ENCODE measurements around the gene FXYD5.
A peak's percentile ranks its signal among the peaks of the same experiment; 100 is the strongest.

FXYD5 gene

DNA sequence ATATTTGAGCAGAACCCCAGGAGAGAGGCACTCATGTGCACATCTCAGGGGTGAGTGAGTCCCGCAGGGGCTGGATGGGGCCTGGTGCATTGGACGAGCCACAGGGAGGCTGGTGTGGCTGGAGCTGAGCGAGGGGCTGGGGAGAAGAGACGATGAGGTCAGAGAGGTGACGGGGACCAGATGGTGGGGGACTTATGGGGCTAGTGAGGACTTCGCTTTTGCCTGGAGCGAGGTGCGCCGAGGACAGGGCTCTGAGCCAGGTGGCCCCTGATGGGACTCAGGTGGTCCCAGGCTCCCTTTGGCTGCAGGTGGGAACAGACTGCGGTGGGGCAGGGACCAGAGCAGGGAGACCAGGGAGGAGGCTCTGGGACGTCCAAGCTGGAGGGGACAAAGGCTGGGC lies 45.8 kb upstream of the FXYD5 start:
- ChIA-PET CTCF (interaction anchor here (1.3 to 1.6 kb wide), 2 partner anchors 42 to 71 kb away, joined by 3 read pairs; no protein-coding TSS in a partner anchor), POLR2A (no interaction called here)
- Histone ChIP-seq H3K27ac (ENCODE audit: insufficient read depth in 1 of 2, low read depth in 1 of 2, low read length in 2 of 2, poor library complexity in 1 of 2, severe bottlenecking in 2 of 2) (no peak overlapping the region), H3K4me3 (ENCODE audit: control insufficient read depth in 1 of 7, extremely low read depth in 1 of 7, insufficient read depth in 4 of 7, low read depth in 2 of 7, low read length in 6 of 7) (no peak overlapping the region), H3K9me3 (ENCODE audit: control extremely low read depth in 1 of 5, control insufficient read depth in 4 of 5, insufficient read depth in 2 of 5, low read depth in 1 of 5, low read length in 4 of 5) (no peaks in the 10 kb centered on the region), H3K4me1 (ENCODE audit: control extremely low read depth in 1 of 4, control insufficient read depth in 4 of 4, insufficient read depth in 4 of 4, low read length in 3 of 4) (peaks cover 0 to 7% (median 2%) of the 10 kb centered on the region in 4 experiments), H3K36me3 (ENCODE audit: control insufficient read depth in 4 of 4, insufficient read depth in 4 of 4, low read length in 3 of 4) (no peaks in the 10 kb centered on the region), H3K27me3 (replicated peaks in 2 of 5; ENCODE audit: control insufficient read depth in 4 of 5, insufficient read depth in 5 of 5, low read length in 4 of 5) (no peaks in the 10 kb centered on the region)
- 95% methylated on average over 10 of the region's 11 CpGs for WGBS (ENCODE audit: insufficient coverage)
- no peak for DNase-seq

DNA sequence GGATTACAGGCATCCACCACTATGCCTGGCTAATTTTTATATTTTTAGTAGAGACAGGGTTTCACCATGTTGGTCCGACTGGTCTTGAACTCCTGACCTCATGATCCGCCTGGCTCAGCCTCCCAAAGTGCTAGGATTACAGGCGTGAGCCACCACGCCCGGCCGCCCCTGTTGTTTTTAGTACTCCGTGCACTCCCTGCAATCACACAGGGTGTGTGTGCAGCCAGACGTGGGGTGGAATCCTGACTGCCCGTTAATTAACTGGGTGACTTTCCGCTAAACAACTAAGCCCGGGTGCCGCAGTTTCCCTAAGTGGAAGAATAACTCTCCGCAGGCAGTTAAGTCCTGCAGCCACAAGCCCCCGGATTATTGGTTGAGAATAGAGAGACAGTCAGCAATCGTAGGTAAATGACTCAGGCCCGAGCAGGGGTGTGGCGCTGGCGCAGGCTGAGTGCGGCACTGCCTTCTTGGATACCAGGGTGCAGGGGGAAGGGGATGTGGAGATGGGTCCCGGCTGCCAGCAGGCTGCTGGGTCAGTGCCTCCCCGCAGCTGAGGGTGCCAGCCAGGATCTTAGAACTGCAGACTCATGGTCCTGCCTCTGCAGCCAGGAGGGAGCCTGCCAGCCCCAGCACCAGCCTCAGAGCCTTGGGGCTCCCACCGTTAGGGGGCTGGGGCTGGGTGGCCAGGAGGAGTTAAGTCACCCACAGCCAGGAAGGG lies 45.0 kb upstream of the FXYD5 start:
- no peak overlapping the region for H3K27ac ChIP-seq (ENCODE audit: insufficient read depth in 1 of 2, low read depth in 1 of 2, low read length in 2 of 2, poor library complexity in 1 of 2, severe bottlenecking in 2 of 2)
- H3K4me1 ChIP-seq (ENCODE audit: control extremely low read depth in 1 of 4, control insufficient read depth in 4 of 4, insufficient read depth in 4 of 4, low read length in 3 of 4): peaks cover 0 to 15% (median 8%) of the 10 kb centered on the region in 4 experiments
- WGBS (ENCODE audit: insufficient coverage): 65% methylated on average over 18 of the region's 22 CpGs
- H3K9me3 ChIP-seq (ENCODE audit: control extremely low read depth in 1 of 5, control insufficient read depth in 4 of 5, insufficient read depth in 2 of 5, low read depth in 1 of 5, low read length in 4 of 5): no peaks in the 10 kb centered on the region
- no peaks in the 10 kb centered on the region for H3K36me3 ChIP-seq (ENCODE audit: control insufficient read depth in 4 of 4, insufficient read depth in 4 of 4, low read length in 3 of 4)
- peak in 2 of 3 donors; percentile 57 to 72 for DNase-seq
- CTCF ChIA-PET: interaction anchor here (1.0 to 3.5 kb wide), 2 partner anchors 27 to 42 kb away, joined by 3 to 24 read pairs; partner anchors contain the start of gene LGI4
- POLR2A ChIA-PET: no interaction called here
- no peak overlapping the region for H3K4me3 ChIP-seq (ENCODE audit: control insufficient read depth in 1 of 7, extremely low read depth in 1 of 7, insufficient read depth in 4 of 7, low read depth in 2 of 7, low read length in 6 of 7)
- H3K27me3 ChIP-seq (replicated peaks in 2 of 5; ENCODE audit: control insufficient read depth in 4 of 5, insufficient read depth in 5 of 5, low read length in 4 of 5): no peaks in the 10 kb centered on the region

DNA sequence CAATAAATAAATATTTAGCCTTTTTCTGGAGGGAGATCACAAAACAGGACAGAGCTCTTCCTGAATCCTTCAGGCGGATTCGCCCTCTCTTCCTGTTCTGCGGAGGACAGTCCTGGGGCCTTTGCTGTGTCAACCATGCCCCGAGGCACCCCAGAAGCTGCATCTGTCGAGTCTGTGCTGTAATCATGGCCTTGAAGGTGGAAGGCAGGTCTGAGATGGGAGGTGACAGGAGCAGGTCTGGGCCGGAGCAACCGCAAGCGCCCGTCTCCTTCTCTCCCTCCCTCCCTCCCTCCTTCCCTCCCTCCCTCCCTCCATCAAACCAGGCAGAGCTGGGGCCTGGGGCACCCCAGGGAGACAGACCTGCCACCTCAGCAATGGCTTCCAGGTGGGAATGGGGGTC lies 43.6 kb upstream of the FXYD5 start:
- Histone ChIP-seq H3K36me3 (ENCODE audit: control insufficient read depth in 4 of 4, insufficient read depth in 4 of 4, low read length in 3 of 4) (no peaks in the 10 kb centered on the region), H3K4me3 (ENCODE audit: control insufficient read depth in 1 of 7, extremely low read depth in 1 of 7, insufficient read depth in 4 of 7, low read depth in 2 of 7, low read length in 6 of 7) (no peak overlapping the region), H3K9me3 (ENCODE audit: control extremely low read depth in 1 of 5, control insufficient read depth in 4 of 5, insufficient read depth in 2 of 5, low read depth in 1 of 5, low read length in 4 of 5) (no peaks in the 10 kb centered on the region), H3K4me1 (ENCODE audit: control extremely low read depth in 1 of 4, control insufficient read depth in 4 of 4, insufficient read depth in 4 of 4, low read length in 3 of 4) (peaks cover 0 to 28% (median 16%) of the 10 kb centered on the region in 4 experiments), H3K27ac (ENCODE audit: insufficient read depth in 1 of 2, low read depth in 1 of 2, low read length in 2 of 2, poor library complexity in 1 of 2, severe bottlenecking in 2 of 2) (no peak overlapping the region), H3K27me3 (replicated peaks in 2 of 5; ENCODE audit: control insufficient read depth in 4 of 5, insufficient read depth in 5 of 5, low read length in 4 of 5) (no peaks in the 10 kb centered on the region)
- no peak for DNase-seq
- ChIA-PET CTCF (interaction anchor here (1.1 to 3.5 kb wide), 5 partner anchors 9 to 25 kb away, joined by 3 to 24 read pairs (median 5); partner anchors contain the start of gene LGI4), POLR2A (no interaction called here)
- 80% methylated on average over 1 of the region's 9 CpGs for WGBS (ENCODE audit: insufficient coverage)

DNA sequence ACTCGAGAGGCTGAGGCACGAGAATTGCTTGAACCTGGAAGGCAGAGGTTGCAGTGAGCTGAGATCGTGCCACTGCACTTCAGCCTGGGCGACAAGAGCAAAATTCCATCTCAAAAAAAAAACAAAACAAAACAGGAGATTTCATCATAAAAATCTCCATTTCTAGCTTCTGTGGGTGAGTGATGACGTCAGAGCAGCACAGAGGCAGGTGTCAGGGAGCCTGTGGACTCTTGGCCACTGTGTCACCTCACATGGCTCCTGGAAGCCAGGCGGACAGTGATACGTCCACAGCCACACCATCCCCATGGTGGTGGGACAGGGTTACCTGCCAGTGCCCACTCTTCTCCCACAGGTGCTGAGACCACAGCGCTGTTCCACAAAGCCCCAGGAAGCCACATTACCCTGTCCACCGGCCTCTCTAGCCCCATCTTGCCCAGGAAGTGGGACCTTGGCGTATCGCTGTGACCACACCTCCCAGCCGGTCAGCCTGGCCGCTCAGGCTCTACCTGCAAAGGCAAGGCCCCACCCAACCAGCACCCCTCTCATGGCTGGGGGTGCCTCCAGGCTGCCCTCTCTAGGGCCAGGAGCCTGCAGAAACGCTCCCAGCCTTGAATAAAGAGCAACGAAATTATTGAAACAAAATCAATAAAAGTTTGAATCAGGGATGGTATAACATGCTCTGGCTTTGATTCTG lies 41.4 kb upstream of the FXYD5 start:
- ChIA-PET CTCF (interaction anchor here (0.9 to 3.5 kb wide), 4 partner anchors 12 to 23 kb away, joined by 3 to 24 read pairs (median 7); partner anchors contain the start of gene LGI4), POLR2A (no interaction called here)
- H3K27me3 ChIP-seq (replicated peaks in 2 of 5; ENCODE audit: control insufficient read depth in 4 of 5, insufficient read depth in 5 of 5, low read length in 4 of 5): no peaks in the 10 kb centered on the region
- 95% methylated on average over 10 of the region's 15 CpGs for WGBS (ENCODE audit: insufficient coverage)
- no peak overlapping the region for H3K4me3 ChIP-seq (ENCODE audit: control insufficient read depth in 1 of 7, extremely low read depth in 1 of 7, insufficient read depth in 4 of 7, low read depth in 2 of 7, low read length in 6 of 7)
- peaks cover 0 to 47% (median 20%) of the 10 kb centered on the region in 4 experiments for H3K4me1 ChIP-seq (ENCODE audit: control extremely low read depth in 1 of 4, control insufficient read depth in 4 of 4, insufficient read depth in 4 of 4, low read length in 3 of 4)
- no peak for DNase-seq
- no peak overlapping the region for H3K27ac ChIP-seq (ENCODE audit: insufficient read depth in 1 of 2, low read depth in 1 of 2, low read length in 2 of 2, poor library complexity in 1 of 2, severe bottlenecking in 2 of 2)
- no peaks in the 10 kb centered on the region for H3K9me3 ChIP-seq (ENCODE audit: control extremely low read depth in 1 of 5, control insufficient read depth in 4 of 5, insufficient read depth in 2 of 5, low read depth in 1 of 5, low read length in 4 of 5)
- H3K36me3 ChIP-seq (ENCODE audit: control insufficient read depth in 4 of 4, insufficient read depth in 4 of 4, low read length in 3 of 4): no peaks in the 10 kb centered on the region

DNA sequence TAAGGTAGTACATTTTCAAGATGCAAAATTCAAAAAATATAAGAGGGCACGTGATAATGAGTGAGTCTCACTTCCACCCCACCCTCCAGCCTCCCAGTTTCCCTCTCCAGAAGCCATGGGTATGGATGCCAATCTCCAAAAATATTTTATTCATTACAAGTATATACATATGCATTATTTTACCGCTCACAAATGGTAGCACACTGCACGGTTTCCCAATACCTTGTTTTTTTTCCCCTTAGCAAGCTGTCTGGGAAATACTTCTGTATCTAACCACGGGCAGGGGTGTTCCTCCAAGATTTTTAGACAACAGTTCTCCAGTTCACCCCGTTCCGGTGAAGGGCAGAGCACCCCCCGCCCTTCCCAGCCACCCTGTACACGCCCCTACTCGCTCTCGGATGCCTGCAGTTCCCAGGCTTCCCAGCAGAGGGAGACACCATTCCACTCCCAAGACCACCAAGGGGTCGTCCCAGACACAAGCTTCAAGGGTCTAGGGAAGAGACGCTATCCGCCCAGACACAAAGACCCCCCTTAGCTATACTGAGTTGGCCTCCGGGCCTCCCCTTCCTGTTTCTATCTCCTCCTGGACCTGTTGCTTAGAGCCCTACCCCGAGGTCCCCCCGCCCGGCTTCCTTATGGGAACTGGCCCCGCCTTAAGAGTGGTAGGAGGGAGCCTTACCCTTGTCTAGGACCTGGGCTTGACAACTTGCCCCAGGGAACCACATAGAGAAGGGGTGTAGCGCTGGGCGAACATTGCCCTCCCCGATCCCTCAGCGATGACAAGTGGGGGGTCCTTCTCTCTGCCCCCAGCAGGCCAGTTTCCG lies 40.0 kb upstream of the FXYD5 start:
- H3K27me3 ChIP-seq (replicated peaks in 2 of 5; ENCODE audit: control insufficient read depth in 4 of 5, insufficient read depth in 5 of 5, low read length in 4 of 5): no peaks in the 10 kb centered on the region
- CTCF ChIA-PET: interaction anchor here (0.9 to 3.3 kb wide), 11 partner anchors 9 to 152 kb away, joined by 3 to 54 read pairs (median 3); partner anchors contain the start of genes FXYD7 and LGI4
- WGBS (ENCODE audit: insufficient coverage): 3% methylated on average over 17 of the region's 23 CpGs
- H3K27ac ChIP-seq (ENCODE audit: insufficient read depth in 1 of 2, low read depth in 1 of 2, low read length in 2 of 2, poor library complexity in 1 of 2, severe bottlenecking in 2 of 2): no peak overlapping the region
- H3K9me3 ChIP-seq (ENCODE audit: control extremely low read depth in 1 of 5, control insufficient read depth in 4 of 5, insufficient read depth in 2 of 5, low read depth in 1 of 5, low read length in 4 of 5): no peaks in the 10 kb centered on the region
- peaks cover 1 to 59% (median 32%) of the 10 kb centered on the region in 4 experiments for H3K4me1 ChIP-seq (ENCODE audit: control extremely low read depth in 1 of 4, control insufficient read depth in 4 of 4, insufficient read depth in 4 of 4, low read length in 3 of 4)
- DNase-seq: peak; percentile 82 to 88 (median 83)
- POLR2A ChIA-PET: no interaction called here
- peak overlapping the region in 6 of 7 experiments; percentile 36 to 73 (median 54) for H3K4me3 ChIP-seq (ENCODE audit: control insufficient read depth in 1 of 7, extremely low read depth in 1 of 7, insufficient read depth in 4 of 7, low read depth in 2 of 7, low read length in 6 of 7)
- H3K36me3 ChIP-seq (ENCODE audit: control insufficient read depth in 4 of 4, insufficient read depth in 4 of 4, low read length in 3 of 4): no peaks in the 10 kb centered on the region

DNA sequence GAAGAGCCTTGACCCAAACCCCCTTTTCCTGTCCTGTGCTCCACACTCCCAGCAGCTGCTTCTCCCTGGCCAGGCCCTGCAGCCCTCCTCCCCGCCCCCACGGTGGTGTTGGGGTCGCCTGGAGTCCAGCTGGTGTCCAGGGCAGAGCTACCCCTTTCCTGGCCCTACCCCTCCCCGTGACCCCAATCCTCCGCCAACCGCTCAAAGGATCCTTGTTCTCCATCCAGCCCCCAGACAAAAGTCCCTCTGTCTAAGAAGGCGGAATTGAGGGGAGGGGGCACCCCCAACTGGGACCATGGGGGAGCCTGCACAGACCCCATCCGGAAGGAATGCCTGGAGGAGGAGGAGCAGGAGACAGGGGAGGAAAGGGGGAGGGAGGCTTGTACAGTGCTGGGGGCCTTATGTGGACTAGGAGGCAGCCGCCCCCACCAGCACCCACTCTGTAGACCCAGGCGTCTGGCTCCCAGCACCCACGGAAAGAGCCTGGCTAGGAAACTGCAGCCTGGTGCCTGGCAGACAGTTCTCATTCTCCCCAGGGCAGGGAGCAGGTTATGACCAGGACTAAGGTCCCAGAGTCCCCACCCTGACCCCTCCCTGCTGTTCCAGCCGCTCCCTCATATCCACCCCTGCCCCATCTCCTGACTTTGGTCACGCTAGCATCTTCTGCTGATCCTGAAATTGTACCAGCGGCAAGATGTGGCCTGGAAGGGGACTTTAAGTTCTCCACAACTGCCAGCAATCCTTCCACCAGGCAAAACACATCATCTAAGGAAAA lies 39.2 kb upstream of the FXYD5 start, which contains the start of gene FXYD3:
TSS of gene FXYD3 (plus strand) at position 647 of the 775 bp plus-strand sequence. CDS start 3,554 bp downstream, outside the sequence.
- POLR2A ChIA-PET: no interaction called here
- WGBS (ENCODE audit: insufficient coverage): 92% methylated on average over 7 of the region's 14 CpGs

More for the DNA sequence above, 39.2 kb upstream of the FXYD5 start, which contains the start of gene FXYD3:
- DNase-seq: no peak
- CTCF ChIA-PET: interaction anchor here (0.9 to 3.3 kb wide), 13 partner anchors 8 to 151 kb away, joined by 3 to 54 read pairs (median 3); partner anchors contain the start of genes FXYD7 and LGI4
- no peaks in the 10 kb centered on the region for H3K9me3 ChIP-seq (ENCODE audit: control extremely low read depth in 1 of 5, control insufficient read depth in 4 of 5, insufficient read depth in 2 of 5, low read depth in 1 of 5, low read length in 4 of 5)
- no peaks in the 10 kb centered on the region for H3K36me3 ChIP-seq (ENCODE audit: control insufficient read depth in 4 of 4, insufficient read depth in 4 of 4, low read length in 3 of 4)
- H3K27me3 ChIP-seq (replicated peaks in 2 of 5; ENCODE audit: control insufficient read depth in 4 of 5, insufficient read depth in 5 of 5, low read length in 4 of 5): no peaks in the 10 kb centered on the region
- peaks cover 1 to 58% (median 31%) of the 10 kb centered on the region in 4 experiments for H3K4me1 ChIP-seq (ENCODE audit: control extremely low read depth in 1 of 4, control insufficient read depth in 4 of 4, insufficient read depth in 4 of 4, low read length in 3 of 4)
- H3K27ac ChIP-seq (ENCODE audit: insufficient read depth in 1 of 2, low read depth in 1 of 2, low read length in 2 of 2, poor library complexity in 1 of 2, severe bottlenecking in 2 of 2): no peak within 1 kb of the TSS
- peak within 1 kb of the TSS in 6 of 7 experiments; percentile 36 to 73 (median 54) for H3K4me3 ChIP-seq (ENCODE audit: control insufficient read depth in 1 of 7, extremely low read depth in 1 of 7, insufficient read depth in 4 of 7, low read depth in 2 of 7, low read length in 6 of 7)
